HepG2 (cell line): ENCODE results near the gene DGCR8. TPM values are rescaled to one million over a fixed set of nuclear protein-coding genes. Genes with fewer than 3 reads are reported as not detected.
A peak's percentile ranks its signal among the peaks of the same experiment; 100 is the strongest.

Experiments
- CHD4 ChIP-seq: fragments of 200-600 bp; sonication (generic); IDR thresholded peaks from 2 replicates; pipeline ENCODE4 v1.7.0; 2017; ENCODE audit warnings: mild to moderate bottlenecking, low read length, borderline replicate concordance
- CREB3 ChIP-seq: sonication (generic); formaldehyde crosslinking; IDR thresholded peaks from 2 replicates; pipeline ENCODE4 v1.5.0; 2020; ENCODE audit warnings: missing genetic modification reagents
- FOXJ3 ChIP-seq: sonication (generic); formaldehyde crosslinking; IDR thresholded peaks from 2 replicates; pipeline ENCODE4 v1.4.0; 2020; ENCODE audit warnings: missing genetic modification reagents, mild to moderate bottlenecking, borderline replicate concordance
- GABPA ChIP-seq, 2 experiments: IDR thresholded peaks; 2 replicates each; pipeline ENCODE4 v1.6.1; 2011 to 2016; ENCODE audit warnings: low read depth in 2 of 2, low read length in 1 of 2, missing biosample characterization in 1 of 2, missing genetic modification characterization in 1 of 2
- MTA3 ChIP-seq: sonication (generic); formaldehyde crosslinking; IDR thresholded peaks from 2 replicates; pipeline ENCODE4 v1.4.0; 2020; ENCODE audit warnings: missing genetic modification reagents
- NAIF1 ChIP-seq: sonication (generic); formaldehyde crosslinking; IDR thresholded peaks from 2 replicates; pipeline ENCODE4 v1.5.0; 2020; ENCODE audit warnings: mild to moderate bottlenecking, missing genetic modification reagents, borderline replicate concordance
- NONO ChIP-seq, 2 experiments: fragments of 450-650 bp in 1 of 2; sonication (generic) in 1 of 2; formaldehyde crosslinking in 1 of 2; IDR thresholded peaks in 1 of 2; conservative IDR thresholded peaks in 1 of 2; 2 replicates each; pipeline versions ENCODE4 v1.6.1 to v1.8.0; 2017 to 2022; ENCODE audit warnings: mild to moderate bottlenecking in 1 of 2, missing genetic modification reagents in 1 of 2, moderate library complexity in 1 of 2
- RERE ChIP-seq: IDR thresholded peaks from 2 replicates; pipeline ENCODE4 v1.6.1; 2016; ENCODE audit warnings: low read depth, missing genetic modification reagents, missing compliant biosample characterization
- TEAD3 ChIP-seq: optimal IDR thresholded peaks from 2 replicates; pipeline ENCODE3; 2016; ENCODE audit warnings: borderline replicate concordance
- ZNF547 ChIP-seq: sonication (generic); formaldehyde crosslinking; IDR thresholded peaks from 2 replicates; pipeline ENCODE4 v1.5.1; 2020; ENCODE audit warnings: mild to moderate bottlenecking, missing genetic modification reagents
- ZNF598 ChIP-seq: sonication (generic); formaldehyde crosslinking; IDR thresholded peaks from 2 replicates; pipeline ENCODE4 v1.5.1; 2020; ENCODE audit warnings: mild to moderate bottlenecking, missing genetic modification reagents, borderline replicate concordance
- ZNF724P ChIP-seq: sonication (generic); formaldehyde crosslinking; IDR thresholded peaks from 2 replicates; pipeline ENCODE4 v1.8.0; 2022; ENCODE audit warnings: missing genetic modification reagents, borderline replicate concordance
- ZSCAN20 ChIP-seq: sonication (generic); formaldehyde crosslinking; IDR thresholded peaks from 2 replicates; pipeline ENCODE4 v1.4.0; 2020; ENCODE audit warnings: missing genetic modification reagents, mild to moderate bottlenecking, borderline replicate concordance
- polyA plus RNA-seq, 8 experiments: library from polyadenylated mRNA; depleted of rRNA in 3 of 8; stranded (reverse) in 7 of 8; unstranded in 1 of 8; fragments of >200 nt; fragmentation: Illumina TruSeq in 4 of 8; extraction: Trizol in 4 of 8; gene quantifications; 2 replicates each; pipeline versions ENCODE4 v1.2.1 to v1.2.3, GENCODE V29; 2011 to 2016; ENCODE audit warnings: low read depth in 4 of 8, missing spikeins in 1 of 8, mixed read lengths in 1 of 8; ENCODE audit not compliant: insufficient read depth in 1 of 8
- total RNA-seq, 5 experiments: library from RNA; depleted of rRNA; stranded (reverse); fragments of >200 nt; fragmentation: Illumina TruSeq; extraction: Trizol; gene quantifications; 2 replicates each; pipeline ENCODE4 v1.2.3, GENCODE V29; 2016; ENCODE audit warnings: low read depth in 1 of 5
- TF ChIP-seq, protein P1 (sequence below): IDR thresholded peaks from 2 replicates; pipeline ENCODE4 v1.4.0; 2020; ENCODE audit warnings: mild to moderate bottlenecking, missing genetic modification reagents
- TF ChIP-seq, protein P2 (sequence below): sonication (generic); formaldehyde crosslinking; IDR thresholded peaks from 2 replicates; pipeline ENCODE4 v1.4.0; 2020; ENCODE audit warnings: missing genetic modification reagents, borderline replicate concordance

Gene DGCR8
- total and polyA plus RNA-seq, 2 of the 13 experiments (the other 11 are each of a cell fraction or from before 2014, with no cell fraction given): 10.2 to 23.2 TPM

DNA sequence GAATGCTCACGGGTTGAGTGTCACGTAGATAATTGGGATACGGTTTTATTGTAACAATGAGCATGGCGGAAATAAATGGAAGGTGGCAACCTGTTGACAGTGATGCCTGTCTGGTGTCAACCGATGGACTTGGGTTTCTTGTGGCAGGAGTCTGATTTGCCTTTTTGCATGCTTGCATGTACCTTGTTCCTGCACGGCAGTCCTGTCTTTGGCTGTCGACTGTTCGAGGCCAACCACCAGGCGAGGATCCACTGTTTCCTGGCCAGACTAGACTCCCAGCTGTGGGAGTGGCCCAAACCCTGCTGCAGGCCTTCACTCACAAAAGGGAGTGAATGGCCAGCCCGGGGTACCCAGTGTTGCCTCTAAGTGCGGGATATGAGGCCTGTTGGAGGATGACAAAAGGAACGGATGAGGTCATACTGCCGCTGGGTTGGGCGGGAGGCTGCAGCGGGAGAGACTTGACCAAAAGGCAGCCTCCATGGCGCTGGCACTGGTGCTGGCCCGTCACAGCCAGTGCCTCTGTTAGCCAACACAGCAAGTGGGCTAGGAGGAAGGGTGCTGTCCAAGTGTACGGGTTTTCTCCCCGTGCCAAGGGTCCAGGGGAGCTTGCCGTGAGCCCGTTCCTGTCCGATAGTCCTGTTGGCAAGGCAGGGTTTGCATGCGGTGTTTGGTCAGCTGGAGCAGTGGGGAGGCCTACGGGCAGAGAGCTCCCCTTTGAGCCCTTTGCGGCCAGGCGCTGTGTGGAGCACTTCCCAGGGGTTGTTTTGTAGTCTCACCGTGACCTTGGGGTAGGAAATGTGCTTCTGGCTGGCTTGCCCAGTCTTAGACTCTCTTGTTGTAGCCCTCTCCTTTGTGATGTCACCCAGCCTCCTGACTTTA is 974 bp downstream of the DGCR8 start (continued):
- TF ChIP-seq, protein P1, sequence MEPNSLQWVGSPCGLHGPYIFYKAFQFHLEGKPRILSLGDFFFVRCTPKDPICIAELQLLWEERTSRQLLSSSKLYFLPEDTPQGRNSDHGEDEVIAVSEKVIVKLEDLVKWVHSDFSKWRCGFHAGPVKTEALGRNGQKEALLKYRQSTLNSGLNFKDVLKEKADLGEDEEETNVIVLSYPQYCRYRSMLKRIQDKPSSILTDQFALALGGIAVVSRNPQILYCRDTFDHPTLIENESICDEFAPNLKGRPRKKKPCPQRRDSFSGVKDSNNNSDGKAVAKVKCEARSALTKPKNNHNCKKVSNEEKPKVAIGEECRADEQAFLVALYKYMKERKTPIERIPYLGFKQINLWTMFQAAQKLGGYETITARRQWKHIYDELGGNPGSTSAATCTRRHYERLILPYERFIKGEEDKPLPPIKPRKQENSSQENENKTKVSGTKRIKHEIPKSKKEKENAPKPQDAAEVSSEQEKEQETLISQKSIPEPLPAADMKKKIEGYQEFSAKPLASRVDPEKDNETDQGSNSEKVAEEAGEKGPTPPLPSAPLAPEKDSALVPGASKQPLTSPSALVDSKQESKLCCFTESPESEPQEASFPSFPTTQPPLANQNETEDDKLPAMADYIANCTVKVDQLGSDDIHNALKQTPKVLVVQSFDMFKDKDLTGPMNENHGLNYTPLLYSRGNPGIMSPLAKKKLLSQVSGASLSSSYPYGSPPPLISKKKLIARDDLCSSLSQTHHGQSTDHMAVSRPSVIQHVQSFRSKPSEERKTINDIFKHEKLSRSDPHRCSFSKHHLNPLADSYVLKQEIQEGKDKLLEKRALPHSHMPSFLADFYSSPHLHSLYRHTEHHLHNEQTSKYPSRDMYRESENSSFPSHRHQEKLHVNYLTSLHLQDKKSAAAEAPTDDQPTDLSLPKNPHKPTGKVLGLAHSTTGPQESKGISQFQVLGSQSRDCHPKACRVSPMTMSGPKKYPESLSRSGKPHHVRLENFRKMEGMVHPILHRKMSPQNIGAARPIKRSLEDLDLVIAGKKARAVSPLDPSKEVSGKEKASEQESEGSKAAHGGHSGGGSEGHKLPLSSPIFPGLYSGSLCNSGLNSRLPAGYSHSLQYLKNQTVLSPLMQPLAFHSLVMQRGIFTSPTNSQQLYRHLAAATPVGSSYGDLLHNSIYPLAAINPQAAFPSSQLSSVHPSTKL (CRISPR knock-in tag): no peak
- TF ChIP-seq FOXJ3 (CRISPR knock-in tag) (no peak), ZSCAN20 (no peak), MTA3 (no peak), NONO (IDR thresholded peaks at IDR 0.05) (no peak), NONO (CRISPR knock-in tag; conservative IDR thresholded peaks at IDR 0.05) (no peak), ZNF598 (CRISPR knock-in tag) (0 out of 2 replicates have a peak, but pooled peaks have one; percentile 59), NAIF1 (CRISPR knock-in tag) (no peak), ZNF547 (CRISPR knock-in tag) (peak; percentile 67; the same call in 1 of the 2 replicates), GABPA (IDR thresholded peaks at IDR 0.05; ENCODE audit: low read depth, low read length) (no peak), GABPA (CRISPR knock-in tag; IDR thresholded peaks at IDR 0.05; ENCODE audit: low read depth) (no peak), CHD4 (no peak), RERE (CRISPR knock-in tag) (no peak), TEAD3 (CRISPR knock-in tag) (no peak), ZNF724P (CRISPR knock-in tag) (peak; percentile 37; the same call in 1 of the 2 replicates), CREB3 (CRISPR knock-in tag) (no peak)
- TF ChIP-seq, protein P2, sequence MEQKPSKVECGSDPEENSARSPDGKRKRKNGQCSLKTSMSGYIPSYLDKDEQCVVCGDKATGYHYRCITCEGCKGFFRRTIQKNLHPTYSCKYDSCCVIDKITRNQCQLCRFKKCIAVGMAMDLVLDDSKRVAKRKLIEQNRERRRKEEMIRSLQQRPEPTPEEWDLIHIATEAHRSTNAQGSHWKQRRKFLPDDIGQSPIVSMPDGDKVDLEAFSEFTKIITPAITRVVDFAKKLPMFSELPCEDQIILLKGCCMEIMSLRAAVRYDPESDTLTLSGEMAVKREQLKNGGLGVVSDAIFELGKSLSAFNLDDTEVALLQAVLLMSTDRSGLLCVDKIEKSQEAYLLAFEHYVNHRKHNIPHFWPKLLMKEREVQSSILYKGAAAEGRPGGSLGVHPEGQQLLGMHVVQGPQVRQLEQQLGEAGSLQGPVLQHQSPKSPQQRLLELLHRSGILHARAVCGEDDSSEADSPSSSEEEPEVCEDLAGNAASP: no peak
